Duodenal mucosa (tissue), 2 donors: ENCODE measurements around the gene COASY.

Experiments
- H3K27ac ChIP-seq: one replicate; pipeline ENCODE4 v1.7.0; 2013; ENCODE audit warnings: low read depth, low read length
- H3K27me3 ChIP-seq, 2 donors: one replicate each; pipeline ENCODE4 v1.7.0; 2013; ENCODE audit warnings: low read length in 2 of 2, control low read depth in 1 of 2; ENCODE audit not compliant: insufficient read depth in 2 of 2, control insufficient read depth in 1 of 2
- H3K36me3 ChIP-seq, 2 donors: one replicate each; pipeline ENCODE4 v1.7.0; 2013; ENCODE audit warnings: low read length in 2 of 2, control low read depth in 1 of 2; ENCODE audit not compliant: insufficient read depth in 2 of 2, control insufficient read depth in 1 of 2
- H3K4me1 ChIP-seq, 2 donors: one replicate each; pipeline ENCODE4 v1.7.0; 2013; ENCODE audit warnings: low read length in 2 of 2, control low read depth in 1 of 2; ENCODE audit not compliant: insufficient read depth in 2 of 2, control insufficient read depth in 1 of 2
- H3K4me3 ChIP-seq, 2 donors: one replicate each; pipeline ENCODE4 v1.7.0; 2013; ENCODE audit warnings: low read length in 2 of 2, low read depth in 1 of 2
- H3K9ac ChIP-seq, 2 donors: one replicate each; pipeline ENCODE4 v1.7.0; 2013; ENCODE audit warnings: low read length in 2 of 2, low read depth in 1 of 2
- H3K9me3 ChIP-seq, 2 donors: one replicate each; pipeline ENCODE4 v1.7.0; 2013; ENCODE audit warnings: low read length in 2 of 2, control low read depth in 1 of 2; ENCODE audit not compliant: control insufficient read depth in 1 of 2

The COASY gene

GRCh38 chr17:42563543-42563942 lies 1.6 kb downstream of the COASY start:
- peaks cover 33 to 50% of the 10 kb centered on the region in 2 donors for H3K4me1 ChIP-seq
- H3K9ac ChIP-seq, result peak overlapping the region; percentile 96 to 98
- no peak overlapping the region for H3K27ac ChIP-seq

GRCh38 chr17:42563950-42564349 lies 2.0 kb downstream of the COASY start:
- Histone ChIP-seq H3K4me3 (peak overlapping the region; percentile 84 to 98), H3K4me1 (peaks cover 37 to 54% of the 10 kb centered on the region in 2 donors), H3K9ac (peak overlapping the region in 1 of 2 donors; percentile 98), H3K27ac (no peak overlapping the region), H3K36me3 (peaks cover 29 to 35% of the 10 kb centered on the region in 2 donors), H3K27me3 (no peaks in the 10 kb centered on the region), H3K9me3 (no peaks in the 10 kb centered on the region)

More at GRCh38 chr17:42563543-42563942, 1.6 kb downstream of the COASY start:
- Histone ChIP-seq H3K9me3 (no peaks in the 10 kb centered on the region), H3K4me3 (peak overlapping the region; percentile 84 to 98), H3K27me3 (no peaks in the 10 kb centered on the region), H3K36me3 (peaks cover 24 to 31% of the 10 kb centered on the region in 2 donors)

- no peak overlapping the region for H3K4me3 ChIP-seq
- no peaks in the 10 kb centered on the region for H3K9me3 ChIP-seq
- peaks cover 39 to 45% of the 10 kb centered on the region in 2 donors for H3K36me3 ChIP-seq
- H3K27ac ChIP-seq, result no peak overlapping the region
- H3K27me3 ChIP-seq, result no peaks in the 10 kb centered on the region
- no peak overlapping the region for H3K9ac ChIP-seq
- H3K4me1 ChIP-seq, result peaks cover 42 to 62% of the 10 kb centered on the region in 2 donors
These were observed 3.0 kb downstream of the COASY start for GRCh38 chr17:42564815-42565522.

- H3K27me3 ChIP-seq, result no peaks in the 10 kb centered on the region
- H3K36me3 ChIP-seq, result peaks cover 43 to 52% of the 10 kb centered on the region in 2 donors
- H3K4me1 ChIP-seq, result peaks cover 42 to 62% of the 10 kb centered on the region in 2 donors
- H3K27ac ChIP-seq, result no peak overlapping the region
- H3K9ac ChIP-seq, result peak overlapping the region in 1 of 2 donors; percentile 85
- no peak overlapping the region for H3K4me3 ChIP-seq
- no peaks in the 10 kb centered on the region for H3K9me3 ChIP-seq
These were observed 3.7 kb downstream of the COASY start for GRCh38 chr17:42565523-42566214.

- peak overlapping the region; percentile 93 for H3K27ac ChIP-seq
- peaks cover 42 to 60% of the 10 kb centered on the region in 2 donors for H3K4me1 ChIP-seq
- H3K4me3 ChIP-seq, result peak overlapping the region; percentile 81 to 93
- peak overlapping the region; percentile 56 to 85 for H3K9ac ChIP-seq
- H3K9me3 ChIP-seq, result no peaks in the 10 kb centered on the region
- no peaks in the 10 kb centered on the region for H3K27me3 ChIP-seq
- H3K36me3 ChIP-seq, result peaks cover 44 to 58% of the 10 kb centered on the region in 2 donors
These were observed 4.4 kb downstream of the COASY start for GRCh38 chr17:42566215-42566882.

GRCh38 chr17:42566883-42567573 lies 5.1 kb downstream of the COASY start, which contains the start of gene MLX:
Gene MLX (plus strand): TSS chr17:42567100. CDS start chr17:42567125, 25 bp downstream.
- no peaks in the 10 kb centered on the region for H3K9me3 ChIP-seq
- H3K36me3 ChIP-seq, result peaks cover 49 to 65% of the 10 kb centered on the region in 2 donors
- H3K27me3 ChIP-seq, result no peaks in the 10 kb centered on the region
- peaks cover 38 to 55% of the 10 kb centered on the region in 2 donors for H3K4me1 ChIP-seq
- H3K4me3 ChIP-seq, result peak within 1 kb of the TSS; percentile 81 to 93
- H3K9ac ChIP-seq, result peak within 1 kb of the TSS; percentile 85 to 86
- H3K27ac ChIP-seq, result peak within 1 kb of the TSS; percentile 93

- Histone ChIP-seq H3K9me3 (no peaks in the 10 kb centered on the region), H3K27me3 (no peaks in the 10 kb centered on the region), H3K27ac (no peak overlapping the region), H3K4me3 (peak overlapping the region in 1 of 2 donors; percentile 20), H3K4me1 (peaks cover 29 to 43% of the 10 kb centered on the region in 2 donors), H3K9ac (peak overlapping the region in 1 of 2 donors; percentile 35), H3K36me3 (peaks cover 60 to 75% of the 10 kb centered on the region in 2 donors)
These were observed 6.6 kb downstream of the COASY start for GRCh38 chr17:42568341-42569111.

GRCh38 chr17:42571435-42572225 lies 9.7 kb downstream of the COASY start:
- H3K4me1 ChIP-seq, result peaks cover 19 to 23% of the 10 kb centered on the region in 2 donors
- no peak overlapping the region for H3K27ac ChIP-seq
- no peak overlapping the region for H3K9ac ChIP-seq
- H3K36me3 ChIP-seq, result peaks cover 53 to 67% of the 10 kb centered on the region in 2 donors
- no peaks in the 10 kb centered on the region for H3K27me3 ChIP-seq
- no peak overlapping the region for H3K4me3 ChIP-seq
- no peaks in the 10 kb centered on the region for H3K9me3 ChIP-seq
